ENCODE data around the gene HSD11B2. TPM values are rescaled to one million over a fixed set of nuclear protein-coding genes. Genes with fewer than 3 reads are reported as not detected.
A peak's percentile ranks its signal among the peaks of the same experiment; 100 is the strongest.

HSD11B2 gene
- total and polyA plus RNA-seq, 4 donors = 0.51 to 6.7 (median 2.2) TPM

GRCh38 chr16:67390816-67391423, 40.0 kb upstream of the HSD11B2 start (continued):
- TF ChIP-seq, protein P1, sequence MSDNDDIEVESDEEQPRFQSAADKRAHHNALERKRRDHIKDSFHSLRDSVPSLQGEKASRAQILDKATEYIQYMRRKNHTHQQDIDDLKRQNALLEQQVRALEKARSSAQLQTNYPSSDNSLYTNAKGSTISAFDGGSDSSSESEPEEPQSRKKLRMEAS (IDR thresholded peaks at IDR 0.05) = no peak
- no peak for TF ChIP-seq FOXA1 (IDR thresholded peaks at IDR 0.05)

DNA sequence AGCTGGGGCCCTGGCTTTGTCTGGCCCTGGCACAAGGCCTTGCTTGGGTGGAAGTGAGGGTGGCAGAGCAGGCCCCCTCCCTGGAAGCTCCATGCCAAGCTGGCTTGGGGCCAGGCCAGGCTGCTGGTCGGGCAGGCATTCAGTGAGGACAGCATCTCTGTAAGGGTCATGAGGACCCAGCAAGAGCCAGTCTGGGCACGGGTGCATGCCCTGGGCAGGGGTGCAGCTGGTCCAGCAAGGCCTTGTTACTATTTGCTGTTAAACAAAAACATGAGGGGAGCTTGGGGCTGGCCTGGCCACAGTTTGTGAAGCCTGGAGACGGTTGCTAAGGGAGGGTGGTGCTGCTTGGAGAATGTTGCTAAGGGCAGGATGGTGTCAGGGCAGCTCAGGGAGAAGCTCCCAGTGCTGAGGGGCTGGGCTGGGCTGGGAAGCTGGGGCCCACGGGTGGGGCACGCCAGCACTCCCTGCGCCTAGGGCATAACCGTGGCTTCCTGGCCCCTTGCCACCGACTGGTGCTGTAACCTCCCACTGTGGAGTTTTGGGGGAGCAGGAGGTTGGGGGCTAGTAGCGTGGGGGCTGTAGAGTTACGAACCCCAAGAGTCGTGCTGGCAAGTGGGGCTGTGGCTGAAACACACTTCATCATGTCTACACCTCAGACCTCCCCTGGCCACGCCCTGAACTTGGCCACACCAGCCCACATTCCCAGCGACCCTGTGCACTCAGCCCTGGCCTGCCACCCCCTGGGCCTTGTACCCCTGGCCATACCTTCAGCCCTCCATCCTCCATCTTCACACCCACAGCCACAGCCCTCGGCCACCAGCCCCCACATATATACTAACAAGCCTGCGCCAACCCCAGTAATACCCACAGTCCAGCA, 39.3 kb upstream of the HSD11B2 start:
- no peak for DNase-seq (ENCODE audit: low spot score)
- peaks cover 3 to 19% (median 4%) of the 10 kb centered on the region in 4 donors for H3K4me1 ChIP-seq (ENCODE audit: control insufficient read depth in 4 of 4, insufficient read depth in 4 of 4, low read length in 3 of 4)
- 77% methylated on average over 15 of the region's 15 CpGs for WGBS

DNA sequence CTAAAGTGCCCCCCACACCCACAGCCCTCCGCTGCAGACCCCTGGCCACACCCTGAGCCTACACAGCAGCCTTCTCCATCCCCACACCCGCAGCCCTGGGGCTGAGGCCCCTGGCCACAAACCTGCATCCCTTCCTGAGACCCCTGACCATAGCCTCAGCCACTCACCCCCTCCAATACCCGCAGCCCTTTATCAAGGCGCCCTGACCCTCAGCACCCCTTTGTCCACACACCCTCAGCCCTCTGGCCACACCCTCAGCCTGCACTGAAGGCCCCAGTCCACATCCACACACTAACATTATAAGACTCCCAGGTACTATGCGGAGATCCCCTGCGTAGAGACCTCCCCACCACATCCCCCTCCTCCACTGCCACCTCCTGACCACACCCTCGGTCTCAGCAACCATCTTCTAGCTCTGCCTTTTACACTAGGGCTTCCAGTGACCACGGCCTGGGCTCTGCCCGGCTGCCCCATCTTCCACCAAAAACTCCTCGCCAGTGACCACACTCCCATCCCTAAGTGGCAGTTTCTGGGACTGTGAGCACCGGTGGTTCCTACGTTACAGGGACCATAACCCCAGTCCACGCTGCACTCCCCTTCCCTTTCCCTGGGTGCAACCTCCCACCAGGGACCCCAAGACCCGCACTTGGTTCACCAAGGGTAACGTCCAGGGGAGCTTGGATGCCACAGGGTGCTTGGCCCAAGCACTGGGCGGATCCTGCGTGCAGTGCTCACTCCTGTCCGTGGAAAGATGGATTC, 38.4 kb upstream of the HSD11B2 start:
- Histone ChIP-seq H3K9me3 (ENCODE audit: control insufficient read depth in 4 of 4, low read length in 3 of 4) (no peaks in the 10 kb centered on the region), H3K4me1 (ENCODE audit: control insufficient read depth in 4 of 4, insufficient read depth in 4 of 4, low read length in 3 of 4) (peaks cover 3 to 21% (median 4%) of the 10 kb centered on the region in 4 donors), H3K27me3 (ENCODE audit: control insufficient read depth in 4 of 4, insufficient read depth in 4 of 4, low read length in 3 of 4) (peaks cover 0 to 3% (median 0%) of the 10 kb centered on the region in 4 donors), H3K4me3 (ENCODE audit: low read depth in 1 of 3, low read length in 3 of 3) (no peak overlapping the region), H3K27ac (ENCODE audit: low read depth in 1 of 2, low read length in 2 of 2) (no peak overlapping the region), H3K9ac (ENCODE audit: low read depth in 1 of 2, low read length in 2 of 2) (no peak overlapping the region), H3K36me3 (ENCODE audit: control insufficient read depth in 4 of 4, insufficient read depth in 3 of 4, low read depth in 1 of 4, low read length in 3 of 4) (no peaks in the 10 kb centered on the region)
- WGBS = 79% methylated on average over 18 of the region's 18 CpGs
- DNase-seq (ENCODE audit: low spot score) = no peak
- TF ChIP-seq ZBTB33 (IDR thresholded peaks at IDR 0.05) (no peak), SP1 (IDR thresholded peaks at IDR 0.05) (no peak)

More for the DNA sequence above, 39.3 kb upstream of the HSD11B2 start:
- H3K4me3 ChIP-seq (ENCODE audit: low read depth in 1 of 3, low read length in 3 of 3) = no peak overlapping the region
- H3K27ac ChIP-seq (ENCODE audit: low read depth in 1 of 2, low read length in 2 of 2) = no peak overlapping the region
- no peaks in the 10 kb centered on the region for H3K36me3 ChIP-seq (ENCODE audit: control insufficient read depth in 4 of 4, insufficient read depth in 3 of 4, low read depth in 1 of 4, low read length in 3 of 4)
- no peak for TF ChIP-seq TAF1 (conservative IDR thresholded peaks at IDR 0.05)
- no peak for TF ChIP-seq HNF4A (conservative IDR thresholded peaks at IDR 0.05)
- no peak for TF ChIP-seq RXRA (IDR thresholded peaks at IDR 0.05)
- TF ChIP-seq, protein P2, sequence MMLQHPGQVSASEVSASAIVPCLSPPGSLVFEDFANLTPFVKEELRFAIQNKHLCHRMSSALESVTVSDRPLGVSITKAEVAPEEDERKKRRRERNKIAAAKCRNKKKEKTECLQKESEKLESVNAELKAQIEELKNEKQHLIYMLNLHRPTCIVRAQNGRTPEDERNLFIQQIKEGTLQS (IDR thresholded peaks at IDR 0.05) = no peak
- H3K27me3 ChIP-seq (ENCODE audit: control insufficient read depth in 4 of 4, insufficient read depth in 4 of 4, low read length in 3 of 4) = peaks cover 0 to 3% (median 0%) of the 10 kb centered on the region in 4 donors
- H3K9me3 ChIP-seq (ENCODE audit: control insufficient read depth in 4 of 4, low read length in 3 of 4) = no peaks in the 10 kb centered on the region
- H3K9ac ChIP-seq (ENCODE audit: low read depth in 1 of 2, low read length in 2 of 2) = no peak overlapping the region

- peak; percentile 71 for DNase-seq (ENCODE audit: low spot score)
- peaks cover 0 to 3% (median 1%) of the 10 kb centered on the region in 4 donors for H3K27me3 ChIP-seq (ENCODE audit: control insufficient read depth in 4 of 4, insufficient read depth in 4 of 4, low read length in 3 of 4)
- peak within 1 kb of the TSS in 1 of 3 donors; percentile 30 for H3K4me3 ChIP-seq (ENCODE audit: low read depth in 1 of 3, low read length in 3 of 3)
- H3K27ac ChIP-seq (ENCODE audit: low read depth in 1 of 2, low read length in 2 of 2) = no peak within 1 kb of the TSS
- WGBS = 7% methylated on average over 56 of the region's 56 CpGs
- H3K36me3 ChIP-seq (ENCODE audit: control insufficient read depth in 4 of 4, insufficient read depth in 3 of 4, low read depth in 1 of 4, low read length in 3 of 4) = no peaks in the 10 kb centered on the region
- no peaks in the 10 kb centered on the region for H3K9me3 ChIP-seq (ENCODE audit: control insufficient read depth in 4 of 4, low read length in 3 of 4)
- H3K4me1 ChIP-seq (ENCODE audit: control insufficient read depth in 4 of 4, insufficient read depth in 4 of 4, low read length in 3 of 4) = peaks cover 3 to 21% (median 4%) of the 10 kb centered on the region in 4 donors
- H3K9ac ChIP-seq (ENCODE audit: low read depth in 1 of 2, low read length in 2 of 2) = no peak within 1 kb of the TSS
- TF ChIP-seq, protein P3, sequence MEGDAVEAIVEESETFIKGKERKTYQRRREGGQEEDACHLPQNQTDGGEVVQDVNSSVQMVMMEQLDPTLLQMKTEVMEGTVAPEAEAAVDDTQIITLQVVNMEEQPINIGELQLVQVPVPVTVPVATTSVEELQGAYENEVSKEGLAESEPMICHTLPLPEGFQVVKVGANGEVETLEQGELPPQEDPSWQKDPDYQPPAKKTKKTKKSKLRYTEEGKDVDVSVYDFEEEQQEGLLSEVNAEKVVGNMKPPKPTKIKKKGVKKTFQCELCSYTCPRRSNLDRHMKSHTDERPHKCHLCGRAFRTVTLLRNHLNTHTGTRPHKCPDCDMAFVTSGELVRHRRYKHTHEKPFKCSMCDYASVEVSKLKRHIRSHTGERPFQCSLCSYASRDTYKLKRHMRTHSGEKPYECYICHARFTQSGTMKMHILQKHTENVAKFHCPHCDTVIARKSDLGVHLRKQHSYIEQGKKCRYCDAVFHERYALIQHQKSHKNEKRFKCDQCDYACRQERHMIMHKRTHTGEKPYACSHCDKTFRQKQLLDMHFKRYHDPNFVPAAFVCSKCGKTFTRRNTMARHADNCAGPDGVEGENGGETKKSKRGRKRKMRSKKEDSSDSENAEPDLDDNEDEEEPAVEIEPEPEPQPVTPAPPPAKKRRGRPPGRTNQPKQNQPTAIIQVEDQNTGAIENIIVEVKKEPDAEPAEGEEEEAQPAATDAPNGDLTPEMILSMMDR (IDR thresholded peaks at IDR 0.05; ENCODE audit: low read depth, low read length, missing input control) = peak; percentile 48
- TF ChIP-seq EGR1 (IDR thresholded peaks at IDR 0.05; ENCODE audit: low read depth in 2 of 2) (no peak), YY1 (IDR thresholded peaks at IDR 0.05) (no peak), FOXA1 (IDR thresholded peaks at IDR 0.05) (no peak), JUND (IDR thresholded peaks at IDR 0.05) (no peak), SP1 (IDR thresholded peaks at IDR 0.05) (no peak), RAD21 (IDR thresholded peaks at IDR 0.05) (peak in 1 of 2 donors; percentile 68), RXRA (IDR thresholded peaks at IDR 0.05) (no peak), HNF4G (IDR thresholded peaks at IDR 0.05) (no peak)
- TF ChIP-seq, protein P2 (IDR thresholded peaks at IDR 0.05) = no peak
Measured at GRCh38 chr16:67393111-67393787, 37.7 kb upstream of the HSD11B2 start, which contains the start of gene TPPP3. Gene TPPP3, minus strand, starts transcription at chr16:67393498. Its CDS starts 2,387 bp downstream, at chr16:67391111.
